Breast epithelium (tissue), 4 donors: ENCODE measurements around the gene TSHZ3. TPM values are rescaled to one million over a fixed set of nuclear protein-coding genes. Genes with fewer than 3 reads are reported as not detected.

Experiments
- DNase-seq, 2 donors: peaks; one replicate each; pipeline ENCODE4 v3.0.0-alpha.2; 2019; ENCODE audit warnings: low spot score in 2 of 2
- H3K27ac ChIP-seq, 2 donors: fragments of 200-600 bp; sonication (generic) in 1 of 2; one replicate each; pipeline ENCODE4 v1.5.1; 2016 to 2019; ENCODE audit warnings: mild to moderate bottlenecking in 1 of 2
- H3K27me3 ChIP-seq, 2 donors: fragments of 200-600 bp; sonication (generic) in 1 of 2; one replicate each; pipeline versions ENCODE4 v1.5.1 to v1.6.0; 2017 to 2019; ENCODE audit warnings: control low read depth in 1 of 2, mild to moderate bottlenecking in 1 of 2
- H3K36me3 ChIP-seq: fragments of 200-600 bp; one replicate; pipeline ENCODE4 v1.5.1; 2019
- H3K4me1 ChIP-seq, 2 donors: fragments of 200-600 bp; sonication (generic); one replicate each; pipeline ENCODE4 v1.5.1; 2016 to 2019; ENCODE audit warnings: control low read depth in 1 of 2
- H3K4me3 ChIP-seq, 3 donors: fragments of 200-600 bp; sonication (generic); 1 replicate in 2 of 3; 2 replicates in 1 of 3; pipeline ENCODE4 v1.5.1; 2016 to 2019; ENCODE audit warnings: mild to moderate bottlenecking in 3 of 3, moderate library complexity in 2 of 3
- H3K9me3 ChIP-seq, 2 donors: fragments of 200-600 bp; sonication (generic) in 1 of 2; one replicate each; pipeline ENCODE4 v1.5.1; 2016 to 2019; ENCODE audit warnings: control low read depth in 1 of 2
- CTCF ChIP-seq, 3 donors: fragments of 450-650 bp; IDR thresholded peaks; one replicate each; pipeline ENCODE4 v1.5.1; 2016 to 2017; ENCODE audit warnings: antibody characterized with exemption in 3 of 3, mild to moderate bottlenecking in 3 of 3, moderate library complexity in 3 of 3
- POLR2A ChIP-seq: fragments of 450-650 bp; IDR thresholded peaks from one replicate; pipeline ENCODE4 v1.6.1; 2016; ENCODE audit warnings: antibody characterized with exemption, mild to moderate bottlenecking, moderate library complexity
- POLR2AphosphoS5 ChIP-seq, 3 donors: sonication (generic); formaldehyde crosslinking; IDR thresholded peaks; one replicate each; pipeline ENCODE4 v1.6.1; 2017; ENCODE audit warnings: antibody characterized with exemption in 3 of 3
- intact Hi-C: fragments of 100-400 bp; cut with DNase I; formaldehyde crosslinking; loops from one replicate; pipeline ENCODE4 v1.15.1; 2023; ENCODE audit warnings: low total_unique reads
- total RNA-seq, 3 donors: library from RNA; depleted of rRNA; stranded (reverse); fragments of >200 nt; gene quantifications; one replicate each; pipeline ENCODE4 v1.1.0, GENCODE V29; 2016

TSHZ3 gene
- total RNA-seq, 3 donors from 2014 or later, result 3.7 to 9.8 (median 8.3) TPM

- TF ChIP-seq CTCF (IDR thresholded peaks at IDR 0.05) (no peak), POLR2A (no peak), POLR2AphosphoS5 (IDR thresholded peaks at IDR 0.05) (no peak)
- Histone ChIP-seq H3K9me3 (no peaks in the 10 kb centered on the region), H3K4me1 (no peaks in the 10 kb centered on the region), H3K4me3 (no peak overlapping the region), H3K27ac (no peak overlapping the region), H3K27me3 (no peaks in the 10 kb centered on the region), H3K36me3 (no peaks in the 10 kb centered on the region)
- intact Hi-C loops, result no loop called here
- no peak for DNase-seq
Observed at GRCh38 chr19:31335716-31336115, 13.5 kb downstream of the TSHZ3 start.

DNA sequence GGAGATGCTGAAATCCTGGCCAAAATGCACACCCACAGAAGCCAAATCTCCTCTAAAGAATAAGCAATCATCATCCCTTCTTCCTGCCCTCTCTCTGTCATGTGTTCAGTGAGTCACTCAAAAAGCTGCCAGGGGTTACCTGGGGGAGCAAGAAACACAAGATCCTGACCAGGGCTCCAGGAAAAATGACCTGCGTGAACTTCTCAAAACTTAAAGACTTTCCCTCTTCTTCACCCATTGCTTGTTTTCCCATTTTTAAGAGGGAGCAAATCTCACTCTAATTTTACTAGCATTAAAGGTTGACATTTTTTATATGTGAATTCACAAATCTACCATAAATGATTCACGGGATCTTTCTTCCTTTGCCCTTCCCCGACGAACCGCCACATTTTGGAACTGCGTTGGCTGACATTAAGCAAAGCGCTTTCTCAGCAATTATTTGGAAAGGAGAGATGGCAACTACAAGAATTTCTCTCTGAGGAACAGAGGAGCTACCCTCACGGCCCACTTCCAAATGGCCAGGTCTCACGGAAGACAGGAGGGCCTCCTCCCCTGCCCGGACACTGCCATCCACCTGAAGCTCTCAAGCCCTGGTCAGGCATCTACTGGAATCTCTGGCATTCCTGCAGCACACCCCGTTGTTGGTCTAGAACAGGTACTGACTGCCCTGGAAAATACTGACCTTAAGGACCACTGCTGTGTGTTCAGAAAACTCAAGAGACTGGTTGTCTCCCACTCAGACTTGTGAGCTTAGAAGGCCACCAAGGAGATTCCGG, 14.2 kb downstream of the TSHZ3 start:
- H3K27me3 ChIP-seq, result no peaks in the 10 kb centered on the region
- intact Hi-C loops, result no loop called here
- TF ChIP-seq CTCF (IDR thresholded peaks at IDR 0.05) (no peak), POLR2A (no peak), POLR2AphosphoS5 (IDR thresholded peaks at IDR 0.05) (no peak)
- H3K27ac ChIP-seq, result peak overlapping the region; percentile 27 to 40
- no peaks in the 10 kb centered on the region for H3K9me3 ChIP-seq
- no peak overlapping the region for H3K4me3 ChIP-seq
- H3K36me3 ChIP-seq, result no peaks in the 10 kb centered on the region
- no peak for DNase-seq
- no peaks in the 10 kb centered on the region for H3K4me1 ChIP-seq

- DNase-seq, result no peak
- H3K27ac ChIP-seq, result peak overlapping the region; percentile 27 to 40
Observed at GRCh38 chr19:31334101-31334848, 15.0 kb downstream of the TSHZ3 start.

DNA sequence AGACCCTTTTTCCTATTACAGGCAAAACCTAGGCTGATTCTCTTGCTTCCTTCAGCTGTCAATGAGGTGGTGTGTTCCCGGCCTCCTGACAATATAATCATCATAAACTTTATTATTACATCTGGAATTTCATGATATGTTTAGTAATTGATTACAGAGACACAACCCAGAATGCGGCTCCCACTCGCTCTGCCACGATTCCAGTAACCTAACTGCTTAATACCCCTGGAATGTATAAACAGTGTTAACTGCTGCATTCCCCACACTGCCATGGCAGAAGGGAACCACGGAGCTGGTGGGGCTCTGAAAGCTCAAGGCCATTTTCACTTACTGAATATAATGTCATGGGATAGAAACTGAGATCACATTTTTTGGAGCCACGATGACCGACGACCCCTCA, 17.1 kb downstream of the TSHZ3 start:
- Histone ChIP-seq H3K36me3 (no peaks in the 10 kb centered on the region), H3K9me3 (no peaks in the 10 kb centered on the region), H3K27me3 (no peaks in the 10 kb centered on the region), H3K27ac (peak overlapping the region in 1 of 2 donors; percentile 63), H3K4me3 (no peak overlapping the region), H3K4me1 (no peaks in the 10 kb centered on the region)
- intact Hi-C loops, result no loop called here
- TF ChIP-seq POLR2A, result no peak
- TF ChIP-seq CTCF (IDR thresholded peaks at IDR 0.05), result no peak
- no peak for TF ChIP-seq POLR2AphosphoS5 (IDR thresholded peaks at IDR 0.05)
- DNase-seq, result no peak

More at GRCh38 chr19:31334101-31334848, 15.0 kb downstream of the TSHZ3 start:
- intact Hi-C loops, result no loop called here
- Histone ChIP-seq H3K4me3 (no peak overlapping the region), H3K4me1 (no peaks in the 10 kb centered on the region), H3K27me3 (no peaks in the 10 kb centered on the region), H3K9me3 (no peaks in the 10 kb centered on the region), H3K36me3 (no peaks in the 10 kb centered on the region)
- TF ChIP-seq POLR2A (no peak), CTCF (IDR thresholded peaks at IDR 0.05) (no peak), POLR2AphosphoS5 (IDR thresholded peaks at IDR 0.05) (no peak)

- Histone ChIP-seq H3K36me3 (no peaks in the 10 kb centered on the region), H3K4me1 (no peaks in the 10 kb centered on the region), H3K4me3 (no peak overlapping the region)
Observed at GRCh38 chr19:31331536-31331935, 17.7 kb downstream of the TSHZ3 start.

More at GRCh38 chr19:31331536-31331935, 17.7 kb downstream of the TSHZ3 start:
- no peak for DNase-seq
- Histone ChIP-seq H3K9me3 (no peaks in the 10 kb centered on the region), H3K27me3 (no peaks in the 10 kb centered on the region), H3K27ac (peak overlapping the region; percentile 63 to 76)
- no peak for TF ChIP-seq POLR2A
- no peak for TF ChIP-seq POLR2AphosphoS5 (IDR thresholded peaks at IDR 0.05)
- no peak for TF ChIP-seq CTCF (IDR thresholded peaks at IDR 0.05)
- intact Hi-C loops, result no loop called here
